ENCODE measurements around the gene YPEL2.

Gene YPEL2

GRCh38 chr17:59330053-59330942 is 1.2 kb upstream of the YPEL2 start:
- DNase-seq (ENCODE audit: low read depth in 2 of 2) = no peak

DNA sequence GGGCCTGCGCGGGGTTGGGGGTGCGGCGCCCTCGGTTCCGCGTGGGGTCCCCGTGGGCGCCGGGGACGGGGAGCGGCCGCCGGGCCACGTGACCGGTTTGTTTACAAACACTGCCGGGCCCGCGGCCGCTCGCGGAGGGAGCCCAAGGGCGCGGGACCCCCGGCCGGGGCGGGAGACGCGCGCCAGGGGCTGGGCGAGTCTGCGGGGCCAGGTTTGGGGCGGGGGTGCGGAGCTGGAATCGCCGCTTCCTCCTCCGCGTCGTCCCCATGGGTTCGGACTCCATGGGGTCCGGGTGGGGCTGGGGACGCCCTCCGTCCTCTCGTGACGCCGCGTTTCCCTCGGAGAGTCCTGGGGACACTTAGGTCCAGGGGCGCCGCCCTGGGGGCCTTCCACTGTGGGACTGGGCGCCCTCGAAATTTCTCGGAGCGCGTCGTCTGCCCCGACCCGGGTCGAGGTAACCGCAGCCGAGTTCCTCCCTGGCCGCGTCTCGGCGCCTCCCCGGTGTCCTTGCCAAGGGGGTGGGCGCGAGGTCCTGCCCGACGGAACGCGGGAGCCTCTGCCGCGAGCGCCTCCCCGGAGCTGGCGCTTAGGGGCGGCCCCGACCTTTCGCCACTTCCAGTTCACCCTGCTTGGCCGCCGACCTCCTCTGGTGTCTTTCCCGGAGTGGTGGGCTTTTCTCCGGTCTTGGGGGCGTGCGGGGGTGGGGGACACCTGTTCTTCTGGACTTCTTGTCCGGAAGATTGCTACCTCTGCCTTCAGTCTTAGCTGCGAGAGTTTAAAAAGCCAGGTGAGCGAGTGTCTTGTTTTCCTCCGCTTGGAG is 684 bp downstream of the YPEL2 start:
- DNase-seq (ENCODE audit: low read depth in 2 of 2) = no peak

GRCh38 chr17:59332749-59333377 is 1.4 kb downstream of the YPEL2 start:
- no peak for DNase-seq (ENCODE audit: low read depth in 2 of 2)

- DNase-seq (ENCODE audit: low read depth in 2 of 2) = no peak
These were observed 2.4 kb downstream of the YPEL2 start for GRCh38 chr17:59333836-59334235.

- DNase-seq (ENCODE audit: low read depth in 2 of 2) = no peak
These were observed 4.2 kb downstream of the YPEL2 start for GRCh38 chr17:59335685-59336084.

GRCh38 chr17:59337741-59338299 is 6.4 kb downstream of the YPEL2 start:
- DNase-seq (ENCODE audit: low read depth in 2 of 2) = no peak

DNA sequence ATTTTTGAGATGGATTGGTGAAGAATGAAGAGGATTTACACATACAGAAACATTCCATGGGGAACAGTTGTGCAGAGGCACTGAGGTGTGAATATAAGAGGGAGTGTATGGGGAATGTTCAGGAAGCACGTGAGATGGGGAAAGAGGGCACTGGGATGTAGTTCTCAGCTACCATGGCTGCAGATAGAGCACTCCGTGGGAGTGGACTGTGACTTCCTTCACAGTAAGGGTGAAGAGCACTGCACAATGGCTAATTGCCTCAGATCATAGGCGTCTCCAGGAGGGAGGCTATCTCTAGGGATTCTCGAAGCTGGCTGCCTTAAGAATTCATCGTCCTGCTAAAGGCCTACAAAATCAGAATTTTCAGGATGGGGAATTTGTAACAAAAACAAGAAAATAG is 7.0 kb downstream of the YPEL2 start:
- no peak for DNase-seq (ENCODE audit: low read depth in 2 of 2)

DNA sequence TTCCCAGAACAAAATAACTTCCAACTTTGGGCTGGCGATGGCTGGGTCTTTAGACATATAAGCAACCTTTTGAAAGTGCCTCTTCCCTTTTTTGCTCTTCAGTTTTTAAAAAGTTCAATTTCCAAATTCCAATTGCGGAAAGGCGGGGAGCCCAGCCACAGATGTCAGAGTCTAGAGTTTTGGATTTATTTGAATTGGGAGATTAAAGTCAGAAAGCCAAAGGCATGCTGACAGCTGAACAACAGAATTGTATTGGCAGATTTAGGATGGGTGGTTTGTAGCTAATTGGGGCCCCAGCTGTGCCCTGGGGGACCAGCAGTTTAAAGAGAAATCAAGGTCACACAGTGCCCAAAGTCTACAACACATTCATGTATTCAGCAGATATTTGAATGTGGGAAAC is 10.5 kb downstream of the YPEL2 start:
- no peak for DNase-seq (ENCODE audit: low read depth in 2 of 2)

GRCh38 chr17:59342681-59343131 is 11.3 kb downstream of the YPEL2 start:
- no peak for DNase-seq (ENCODE audit: low read depth in 2 of 2)

DNA sequence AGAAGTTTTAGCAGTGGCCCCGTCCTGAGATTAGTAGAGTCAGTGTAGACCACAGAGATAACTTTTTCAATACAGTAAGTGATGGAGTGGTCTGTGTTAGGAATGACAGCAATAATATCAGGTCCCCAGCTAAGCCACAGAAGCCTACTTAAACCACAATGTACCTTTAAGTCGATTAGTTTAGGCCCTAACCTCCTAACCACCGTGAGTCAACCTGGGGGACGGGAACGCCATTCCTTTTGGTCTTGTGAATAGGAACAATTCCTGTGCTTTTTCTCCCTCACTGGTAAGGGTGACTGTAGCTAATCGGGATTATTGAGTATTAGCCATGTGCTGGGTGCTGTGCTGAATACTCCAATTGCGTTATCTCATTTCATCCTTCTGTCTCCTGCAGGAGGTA is 14.0 kb downstream of the YPEL2 start:
- no peak for DNase-seq (ENCODE audit: low read depth in 2 of 2)

GRCh38 chr17:59346341-59346740 is 14.9 kb downstream of the YPEL2 start:
- DNase-seq (ENCODE audit: low read depth in 2 of 2) = no peak

- DNase-seq (ENCODE audit: low read depth in 2 of 2) = no peak
These were observed 15.5 kb downstream of the YPEL2 start for GRCh38 chr17:59346876-59347407.

- no peak for DNase-seq (ENCODE audit: low read depth in 2 of 2)
These were observed 16.5 kb downstream of the YPEL2 start for GRCh38 chr17:59347975-59348391.

- no peak for DNase-seq (ENCODE audit: low read depth in 2 of 2)
These were observed 17.7 kb downstream of the YPEL2 start for GRCh38 chr17:59349178-59349577.

- no peak for DNase-seq (ENCODE audit: low read depth in 2 of 2)
These were observed 21.8 kb downstream of the YPEL2 start for GRCh38 chr17:59353106-59353854.

DNA sequence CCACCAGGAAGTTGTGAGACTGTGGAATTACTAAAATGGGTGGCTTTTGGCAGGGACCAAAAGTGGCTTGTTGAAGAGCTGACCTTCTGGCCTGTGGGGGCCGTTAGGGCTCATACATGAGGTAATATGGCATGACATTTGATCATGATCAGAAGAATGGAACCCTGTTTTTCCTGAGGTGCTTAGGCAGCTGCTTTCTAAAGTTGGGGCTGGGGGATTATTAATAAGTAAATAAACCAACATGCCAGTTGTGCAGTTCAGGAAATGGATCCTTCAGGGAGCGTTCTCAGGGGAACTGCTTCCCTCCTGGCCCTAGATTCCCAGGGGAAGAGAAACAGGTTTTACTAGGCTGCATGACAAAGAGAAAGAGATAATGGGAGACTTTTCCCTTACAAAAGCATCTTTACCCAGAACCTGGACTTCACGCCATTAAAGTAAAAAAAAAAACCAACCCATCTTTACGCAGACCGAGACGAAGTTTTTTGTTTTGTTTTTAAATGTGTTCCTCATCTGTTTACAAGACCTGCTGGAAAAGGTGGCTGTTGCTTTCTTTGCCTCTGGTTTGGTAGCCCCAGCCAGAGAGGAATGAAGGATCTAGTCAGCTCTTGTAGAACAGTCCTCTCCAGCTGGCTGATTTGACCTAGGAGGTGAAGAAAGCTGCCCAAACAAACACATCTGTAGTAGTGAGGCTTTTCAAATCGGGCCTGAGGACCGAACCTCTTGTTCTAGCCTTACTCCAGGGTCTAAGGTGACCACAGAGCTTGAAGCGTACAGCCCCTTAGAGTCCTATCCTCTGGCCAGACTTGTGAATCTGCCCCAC is 22.7 kb downstream of the YPEL2 start:
- no peak for DNase-seq (ENCODE audit: low read depth in 2 of 2)

DNA sequence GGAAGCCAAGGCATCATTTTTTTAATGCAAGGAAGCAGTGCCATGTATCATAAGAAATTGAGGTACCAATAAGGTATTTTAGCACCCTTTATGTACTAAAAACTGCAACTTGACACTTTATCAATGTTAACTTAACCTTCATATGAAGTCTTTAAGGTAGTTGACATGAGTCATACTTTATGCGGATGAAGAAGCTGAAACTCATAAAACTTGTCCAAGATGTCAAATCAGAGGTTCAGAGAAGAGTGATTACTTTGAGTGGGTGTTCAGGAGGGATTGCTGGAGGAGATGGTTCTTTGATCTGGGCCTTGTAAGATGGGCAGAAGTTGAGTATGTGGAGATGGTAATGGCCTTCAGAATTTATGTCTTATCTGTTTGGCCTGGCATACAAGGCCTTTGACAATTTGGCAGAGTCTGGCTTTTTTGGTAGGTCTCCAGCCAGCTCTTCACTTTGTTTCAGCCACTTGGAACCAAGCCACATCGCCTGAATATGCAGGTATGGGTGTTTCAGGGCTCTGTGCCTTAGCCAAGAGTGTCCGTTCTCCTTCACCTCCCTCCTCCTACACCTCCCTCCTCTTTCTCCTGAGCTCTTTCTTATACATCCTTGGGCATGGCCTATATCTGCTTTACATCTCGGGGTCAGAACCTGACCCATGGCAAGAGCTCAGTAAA is 23.7 kb downstream of the YPEL2 start:
- no peak for DNase-seq (ENCODE audit: low read depth in 2 of 2)

DNA sequence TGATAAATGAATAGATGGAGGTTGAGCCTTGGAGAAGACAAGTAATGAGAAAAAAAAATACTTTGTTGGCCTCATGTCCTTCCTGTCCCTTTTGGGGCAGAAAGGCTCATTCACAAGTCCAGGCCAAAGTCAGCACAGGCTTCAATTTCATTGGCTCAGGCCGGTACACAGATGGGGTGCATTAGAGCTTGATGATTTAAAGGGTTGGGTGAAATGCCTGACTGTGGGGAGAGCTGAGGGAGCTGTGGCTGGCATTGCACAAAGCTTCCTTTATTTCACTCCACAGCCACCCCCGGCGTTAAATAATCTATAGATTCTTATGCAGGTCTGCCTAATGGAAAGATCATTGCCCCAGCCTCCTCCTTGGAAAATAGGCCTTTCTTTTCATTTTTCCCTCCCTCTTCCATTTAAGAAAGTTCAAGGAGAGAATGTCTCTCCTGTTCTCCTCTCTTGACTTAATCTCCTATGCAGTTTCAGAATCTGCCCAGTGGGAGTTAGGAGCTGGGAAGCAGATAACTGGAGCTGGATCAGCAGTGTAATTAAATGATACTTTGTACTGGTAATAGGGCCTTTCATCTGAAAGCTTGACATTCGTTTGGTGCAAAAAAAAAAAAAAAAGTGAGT is 24.4 kb downstream of the YPEL2 start:
- no peak for DNase-seq (ENCODE audit: low read depth in 2 of 2)
